B cell (primary cell): ENCODE measurements around the gene ZNF878.
"Not testable (repeated sequence)": the region's sequence is repeated elsewhere in the genome, so short reads cannot be mapped to it uniquely, and the experiment has no call there.

Experiments used
- EZH2 ChIP-seq: IDR thresholded peaks from 2 replicates; pipeline ENCODE4 v1.6.1; 2012; ENCODE audit warnings: borderline replicate concordance, low read depth, mild to moderate bottlenecking, moderate library complexity, low read length; ENCODE audit not compliant: insufficient read depth, poor library complexity, severe bottlenecking
- TF ChIP-seq, protein P1 (sequence below): fragments of 200-600 bp; IDR thresholded peaks from one replicate; pipeline ENCODE4 v1.8.0; 2022; ENCODE audit warnings: antibody characterized with exemption, mild to moderate bottlenecking

DNA sequence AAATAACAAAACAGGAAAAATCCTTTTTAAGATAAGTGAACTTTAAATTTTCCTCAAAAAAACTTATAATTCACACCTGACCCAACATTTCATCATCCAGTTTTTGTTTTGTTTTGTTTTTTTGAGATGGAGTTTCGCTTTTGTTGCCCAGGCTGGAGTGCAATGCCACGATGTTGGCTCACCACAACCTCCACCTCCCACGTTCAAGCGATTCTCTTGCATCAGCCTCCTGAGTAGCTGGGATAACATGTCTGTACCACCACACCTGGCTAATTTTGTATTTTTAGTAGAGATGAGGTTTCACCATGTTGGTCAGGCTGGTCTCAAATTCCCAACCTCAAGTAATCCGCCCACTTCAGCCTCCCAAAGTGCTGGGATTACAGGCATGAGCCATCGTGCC, 30.6 kb upstream of the ZNF878 start:
- TF ChIP-seq, protein P1, sequence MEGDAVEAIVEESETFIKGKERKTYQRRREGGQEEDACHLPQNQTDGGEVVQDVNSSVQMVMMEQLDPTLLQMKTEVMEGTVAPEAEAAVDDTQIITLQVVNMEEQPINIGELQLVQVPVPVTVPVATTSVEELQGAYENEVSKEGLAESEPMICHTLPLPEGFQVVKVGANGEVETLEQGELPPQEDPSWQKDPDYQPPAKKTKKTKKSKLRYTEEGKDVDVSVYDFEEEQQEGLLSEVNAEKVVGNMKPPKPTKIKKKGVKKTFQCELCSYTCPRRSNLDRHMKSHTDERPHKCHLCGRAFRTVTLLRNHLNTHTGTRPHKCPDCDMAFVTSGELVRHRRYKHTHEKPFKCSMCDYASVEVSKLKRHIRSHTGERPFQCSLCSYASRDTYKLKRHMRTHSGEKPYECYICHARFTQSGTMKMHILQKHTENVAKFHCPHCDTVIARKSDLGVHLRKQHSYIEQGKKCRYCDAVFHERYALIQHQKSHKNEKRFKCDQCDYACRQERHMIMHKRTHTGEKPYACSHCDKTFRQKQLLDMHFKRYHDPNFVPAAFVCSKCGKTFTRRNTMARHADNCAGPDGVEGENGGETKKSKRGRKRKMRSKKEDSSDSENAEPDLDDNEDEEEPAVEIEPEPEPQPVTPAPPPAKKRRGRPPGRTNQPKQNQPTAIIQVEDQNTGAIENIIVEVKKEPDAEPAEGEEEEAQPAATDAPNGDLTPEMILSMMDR: not testable (repeated sequence)
- not testable (repeated sequence) for TF ChIP-seq EZH2
